GM13977 (cell line): Measurements from ENCODE around the gene KAZALD1.

Experiments
- DNase-seq: peaks from one replicate; pipeline ENCODE4 v3.0.0; 2012; ENCODE audit warnings: low spot score
- in situ Hi-C: fragments of 300-500 bp; cut with MboI; formaldehyde crosslinking; loops from one replicate; pipeline ENCODE4 v1.12.0; 2022; ENCODE audit warnings: low sequenced_read_pairs, low pct_unique_long_range_greater_than_20kb, mixed read lengths, inconsistent platforms; ENCODE audit not compliant: unreplicated experiment
- TF ChIP-seq, protein P1 (sequence below): IDR thresholded peaks from 2 replicates; pipeline ENCODE4 v1.5.1; 2012; ENCODE audit warnings: mild to moderate bottlenecking, control low read depth; ENCODE audit not compliant: insufficient read depth; ENCODE audit errors: extremely low read depth, missing control alignments

Gene KAZALD1

GRCh38 chr10:101069441-101069840 lies 7.7 kb downstream of the KAZALD1 start:
- in situ Hi-C loops = no loop called here
- DNase-seq = no peak
- TF ChIP-seq, protein P1, sequence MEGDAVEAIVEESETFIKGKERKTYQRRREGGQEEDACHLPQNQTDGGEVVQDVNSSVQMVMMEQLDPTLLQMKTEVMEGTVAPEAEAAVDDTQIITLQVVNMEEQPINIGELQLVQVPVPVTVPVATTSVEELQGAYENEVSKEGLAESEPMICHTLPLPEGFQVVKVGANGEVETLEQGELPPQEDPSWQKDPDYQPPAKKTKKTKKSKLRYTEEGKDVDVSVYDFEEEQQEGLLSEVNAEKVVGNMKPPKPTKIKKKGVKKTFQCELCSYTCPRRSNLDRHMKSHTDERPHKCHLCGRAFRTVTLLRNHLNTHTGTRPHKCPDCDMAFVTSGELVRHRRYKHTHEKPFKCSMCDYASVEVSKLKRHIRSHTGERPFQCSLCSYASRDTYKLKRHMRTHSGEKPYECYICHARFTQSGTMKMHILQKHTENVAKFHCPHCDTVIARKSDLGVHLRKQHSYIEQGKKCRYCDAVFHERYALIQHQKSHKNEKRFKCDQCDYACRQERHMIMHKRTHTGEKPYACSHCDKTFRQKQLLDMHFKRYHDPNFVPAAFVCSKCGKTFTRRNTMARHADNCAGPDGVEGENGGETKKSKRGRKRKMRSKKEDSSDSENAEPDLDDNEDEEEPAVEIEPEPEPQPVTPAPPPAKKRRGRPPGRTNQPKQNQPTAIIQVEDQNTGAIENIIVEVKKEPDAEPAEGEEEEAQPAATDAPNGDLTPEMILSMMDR = no peak

- in situ Hi-C loops = no loop called here
- TF ChIP-seq, protein P1 = no peak
- no peak for DNase-seq
Measured at GRCh38 chr10:101070098-101070497, 8.3 kb downstream of the KAZALD1 start.

DNA sequence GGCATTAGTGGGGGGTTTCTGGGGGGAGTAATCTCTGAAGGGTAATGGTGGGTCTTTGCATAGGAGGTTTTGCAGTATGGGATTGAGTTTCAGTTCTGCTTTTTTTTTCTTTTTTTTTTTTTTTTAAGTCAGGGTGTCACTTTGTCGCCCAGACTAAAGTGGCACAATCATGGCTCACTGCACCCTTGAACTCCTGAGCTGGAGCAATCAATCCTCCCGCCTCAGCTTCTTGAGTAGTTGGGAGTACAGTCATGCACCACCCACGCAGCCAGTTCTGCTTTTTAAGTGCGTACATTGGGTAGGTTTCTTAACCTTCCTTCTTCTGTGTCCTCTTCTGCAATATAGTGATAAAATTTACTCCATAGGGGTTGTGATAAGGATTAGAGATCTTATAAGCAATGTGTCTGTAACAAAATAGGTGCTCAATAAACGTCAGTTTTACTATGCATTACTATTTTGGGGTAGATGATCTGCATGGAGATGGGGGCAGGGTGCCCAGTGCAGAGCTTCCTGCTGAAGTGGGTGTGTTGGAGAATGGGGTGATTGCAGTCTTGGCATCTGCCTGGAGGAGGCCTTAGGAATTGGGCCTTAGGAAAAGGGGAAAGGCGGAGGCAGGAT lies 9.6 kb downstream of the KAZALD1 start:
- TF ChIP-seq, protein P1 = no peak
- no peak for DNase-seq

DNA sequence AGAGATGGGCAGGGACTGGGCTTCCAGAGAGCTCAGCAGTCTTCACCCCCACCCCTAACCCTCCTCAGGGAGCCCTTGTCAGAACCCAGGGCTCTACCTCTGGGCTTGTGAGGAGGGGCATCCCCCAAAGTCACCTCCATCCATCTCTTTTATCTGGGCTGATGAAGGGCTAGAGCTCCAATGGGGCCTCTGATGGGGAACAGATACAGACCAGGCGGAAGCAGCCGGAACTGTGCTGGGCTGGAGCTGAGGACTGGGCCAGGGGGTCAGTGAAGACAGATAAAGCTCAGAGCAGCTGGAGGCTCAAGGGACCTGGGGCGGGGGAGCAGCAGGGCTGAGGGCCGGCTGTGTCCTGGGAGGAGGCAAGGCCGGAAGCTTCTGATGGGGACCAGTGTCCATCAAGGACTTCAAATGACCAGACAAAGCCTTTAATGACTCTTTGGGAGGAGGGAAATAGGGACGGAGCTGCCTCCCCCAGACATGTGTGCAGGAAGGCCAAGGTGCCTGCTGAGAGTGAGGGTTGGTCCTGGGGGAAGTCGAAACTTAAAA lies 10.2 kb downstream of the KAZALD1 start:
- in situ Hi-C loops = no loop called here
- TF ChIP-seq, protein P1 = no peak
- DNase-seq = no peak

More for the DNA sequence above, 9.6 kb downstream of the KAZALD1 start:
- in situ Hi-C loops = no loop called here

DNA sequence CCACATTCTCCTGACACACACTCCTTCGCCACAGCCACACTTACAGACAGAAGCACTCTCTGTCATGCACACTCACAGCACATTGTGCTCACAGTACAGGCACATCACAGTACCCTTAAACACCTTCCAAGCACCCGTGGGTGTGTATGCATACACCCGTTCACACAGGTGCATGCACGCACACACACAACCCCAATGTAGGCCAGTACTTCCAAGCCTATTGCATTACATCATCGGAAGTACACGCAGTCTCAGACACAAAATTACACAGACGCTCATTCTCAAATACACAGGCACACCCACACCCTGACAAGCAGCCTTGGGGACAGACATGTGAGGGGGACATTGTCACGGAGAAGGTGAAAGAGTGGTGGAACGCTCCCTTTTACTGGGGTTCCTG lies 11.1 kb downstream of the KAZALD1 start:
- TF ChIP-seq, protein P1 = no peak
- no peak for DNase-seq
- in situ Hi-C loops = no loop called here

GRCh38 chr10:101073631-101074030 lies 11.8 kb downstream of the KAZALD1 start:
- no peak for DNase-seq
- TF ChIP-seq, protein P1 = no peak
- in situ Hi-C loops = no loop called here
